Measurements from ENCODE around the gene TMEM9. TPM values are rescaled to one million over a fixed set of nuclear protein-coding genes. Genes with fewer than 3 reads are reported as not detected.

TMEM9 gene
- total RNA-seq, 2 experiments from 2014 or later = 28.2 to 29.8 TPM

DNA sequence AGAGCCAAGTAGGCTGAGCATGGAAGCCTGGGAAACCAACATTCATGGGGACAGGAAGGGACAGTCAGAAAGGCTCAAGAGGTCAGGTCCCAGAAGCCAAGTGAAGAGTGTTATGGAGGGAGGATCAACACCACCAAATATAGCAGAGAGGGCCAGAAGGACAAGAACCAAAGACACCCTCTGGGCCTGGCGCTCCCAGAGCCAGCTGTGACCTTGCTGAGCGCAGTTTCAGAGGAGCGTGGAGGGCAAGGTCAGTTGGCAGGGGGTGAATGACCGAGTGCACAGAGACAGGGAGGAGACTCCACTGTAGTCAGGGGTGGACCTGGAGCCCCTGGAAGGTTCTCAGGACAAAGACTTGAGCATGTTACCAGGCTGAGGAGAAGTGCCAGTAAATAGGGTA lies 22.9 kb downstream of the TMEM9 start:
- Mint-ChIP-seq H3K36me3 (peaks cover 5% of the 10 kb centered on the region), H3K27me3 (peaks cover 4% of the 10 kb centered on the region), H3K9me3 (no peaks in the 10 kb centered on the region), H3K4me1 (no peaks in the 10 kb centered on the region), H3K4me3 (no peak overlapping the region), H3K27ac (no peak overlapping the region)
- DNase-seq = no peak

- no peak for DNase-seq
- Mint-ChIP-seq H3K4me1 (no peaks in the 10 kb centered on the region), H3K9me3 (no peaks in the 10 kb centered on the region), H3K4me3 (no peak overlapping the region), H3K27ac (no peak overlapping the region), H3K27me3 (peaks cover 18% of the 10 kb centered on the region), H3K36me3 (no peaks in the 10 kb centered on the region)
Measured at GRCh38 chr1:201128962-201129361, 25.3 kb downstream of the TMEM9 start.

DNA sequence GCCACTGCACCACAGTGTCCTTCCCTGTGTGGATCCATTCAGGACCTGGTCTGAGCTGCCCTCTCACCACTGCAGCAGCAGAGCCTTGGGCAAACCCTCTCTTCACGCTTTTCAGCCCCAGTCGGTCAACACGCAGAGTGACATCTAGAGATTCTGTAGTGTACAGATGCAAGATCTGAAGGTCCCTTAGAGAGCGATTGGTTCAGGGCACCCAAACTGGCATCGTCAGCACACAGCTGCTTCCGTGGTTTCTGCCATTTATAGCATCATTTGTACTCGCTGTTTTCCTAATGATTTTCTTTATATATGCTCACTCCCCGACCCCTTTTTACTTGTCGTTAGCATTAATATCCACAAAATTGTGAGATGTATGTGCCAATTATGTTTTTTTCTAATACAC lies 25.8 kb downstream of the TMEM9 start:
- no peaks in the 10 kb centered on the region for H3K4me1 Mint-ChIP-seq
- H3K4me3 Mint-ChIP-seq = no peak overlapping the region
- no peaks in the 10 kb centered on the region for H3K36me3 Mint-ChIP-seq
- no peak for DNase-seq
- H3K27ac Mint-ChIP-seq = no peak overlapping the region
- H3K27me3 Mint-ChIP-seq = peaks cover 18% of the 10 kb centered on the region
- H3K9me3 Mint-ChIP-seq = no peaks in the 10 kb centered on the region

GRCh38 chr1:201127755-201128455 lies 26.4 kb downstream of the TMEM9 start:
- Mint-ChIP-seq H3K36me3 (no peaks in the 10 kb centered on the region), H3K27me3 (peaks cover 18% of the 10 kb centered on the region), H3K9me3 (no peaks in the 10 kb centered on the region), H3K4me3 (no peak overlapping the region), H3K4me1 (no peaks in the 10 kb centered on the region), H3K27ac (no peak overlapping the region)
- no peak for DNase-seq

DNA sequence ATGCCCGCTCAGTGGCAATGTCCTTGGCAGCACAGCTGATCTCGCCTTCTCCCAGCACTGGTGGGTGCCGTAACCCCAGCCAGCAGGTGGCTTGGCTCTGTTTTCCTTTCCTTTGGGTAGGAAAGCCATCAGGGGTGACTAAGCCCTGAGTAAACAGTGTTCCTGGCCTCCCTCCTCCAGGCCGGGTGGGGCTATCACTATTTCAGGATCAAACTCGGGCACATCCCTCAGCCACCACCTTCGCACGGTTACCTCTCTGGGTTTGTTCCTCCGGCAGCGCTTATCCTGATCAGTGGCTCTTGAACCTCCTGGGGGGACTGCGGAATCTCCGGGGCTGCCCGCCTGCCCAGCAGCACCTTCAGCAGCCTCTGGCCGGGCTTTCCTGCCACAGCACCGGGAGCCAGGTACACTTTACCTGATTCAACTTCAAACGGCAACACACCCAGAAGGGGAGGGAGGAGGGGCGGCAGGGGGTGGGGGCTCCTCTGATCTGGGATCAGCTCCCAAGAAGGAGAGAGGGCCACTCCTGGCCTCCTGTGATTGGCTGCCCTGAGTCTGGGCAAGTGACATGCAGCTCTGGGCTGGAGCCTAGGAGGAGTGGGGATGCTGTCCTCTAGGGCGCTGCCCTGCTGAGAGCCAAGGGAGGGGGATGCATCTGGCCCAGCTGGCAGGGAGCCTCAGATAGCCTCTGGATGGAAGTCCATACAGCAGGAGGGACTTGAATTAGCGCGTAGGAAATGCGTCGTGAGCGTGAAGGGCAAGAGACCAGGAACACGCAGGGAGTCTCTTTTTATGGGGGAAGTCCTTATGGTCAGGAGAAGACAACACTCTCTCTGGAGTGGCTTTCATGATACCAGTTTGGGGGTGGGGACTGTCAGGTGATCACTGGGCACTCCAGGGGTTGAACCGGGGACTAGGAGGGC lies 27.2 kb downstream of the TMEM9 start, which contains the start of gene ASCL5:
Gene ASCL5, minus strand, starts transcription at position 353 of the 923 bp plus-strand sequence. CDS start 11,812 bp downstream, outside the sequence.
- no peak for DNase-seq
- Mint-ChIP-seq H3K27ac (no peak within 1 kb of the TSS), H3K27me3 (peaks cover 18% of the 10 kb centered on the region), H3K9me3 (no peaks in the 10 kb centered on the region), H3K4me3 (no peak within 1 kb of the TSS), H3K4me1 (no peaks in the 10 kb centered on the region), H3K36me3 (no peaks in the 10 kb centered on the region)

DNA sequence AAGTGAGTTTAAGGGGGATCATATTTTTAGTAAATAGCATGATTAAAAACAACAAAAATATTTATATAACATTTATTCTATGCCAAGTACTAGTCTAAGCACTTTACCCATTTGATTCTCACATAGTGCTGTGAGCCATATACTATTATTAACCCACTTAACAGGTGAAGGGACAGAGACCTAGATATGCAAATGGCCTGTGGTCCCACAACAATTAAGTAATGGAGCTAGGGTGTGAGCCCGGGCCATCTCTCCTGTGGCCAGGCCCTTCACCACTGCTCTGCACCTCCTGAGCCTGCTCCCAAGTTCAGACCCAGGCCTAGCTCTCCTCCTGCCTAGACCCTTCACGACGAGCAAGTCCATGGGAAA lies 27.8 kb downstream of the TMEM9 start:
- no peak for DNase-seq
- no peak overlapping the region for H3K27ac Mint-ChIP-seq
- no peaks in the 10 kb centered on the region for H3K36me3 Mint-ChIP-seq

GRCh38 chr1:201125800-201126199 lies 28.5 kb downstream of the TMEM9 start:
- no peak for DNase-seq
- no peak overlapping the region for H3K27ac Mint-ChIP-seq

More for the DNA sequence above, 27.8 kb downstream of the TMEM9 start:
- Mint-ChIP-seq H3K4me1 (no peaks in the 10 kb centered on the region), H3K27me3 (peaks cover 18% of the 10 kb centered on the region), H3K9me3 (no peaks in the 10 kb centered on the region), H3K4me3 (no peak overlapping the region)

GRCh38 chr1:201125019-201125418 lies 29.3 kb downstream of the TMEM9 start:
- H3K4me3 Mint-ChIP-seq = no peak overlapping the region
- H3K27ac Mint-ChIP-seq = no peak overlapping the region
- no peak for DNase-seq
- peaks cover under 1% of the 10 kb centered on the region for H3K4me1 Mint-ChIP-seq
- no peaks in the 10 kb centered on the region for H3K36me3 Mint-ChIP-seq
- H3K27me3 Mint-ChIP-seq = peaks cover 18% of the 10 kb centered on the region
- H3K9me3 Mint-ChIP-seq = no peaks in the 10 kb centered on the region

More at GRCh38 chr1:201125800-201126199, 28.5 kb downstream of the TMEM9 start:
- H3K4me3 Mint-ChIP-seq = no peak overlapping the region
- H3K9me3 Mint-ChIP-seq = no peaks in the 10 kb centered on the region
- H3K27me3 Mint-ChIP-seq = peaks cover 18% of the 10 kb centered on the region
- H3K4me1 Mint-ChIP-seq = no peaks in the 10 kb centered on the region
- no peaks in the 10 kb centered on the region for H3K36me3 Mint-ChIP-seq

- Mint-ChIP-seq H3K4me3 (no peak overlapping the region), H3K4me1 (peaks cover 3% of the 10 kb centered on the region), H3K27ac (no peak overlapping the region), H3K9me3 (no peaks in the 10 kb centered on the region), H3K27me3 (peaks cover 18% of the 10 kb centered on the region), H3K36me3 (no peaks in the 10 kb centered on the region)
- DNase-seq = no peak
Measured at GRCh38 chr1:201123866-201124265, 30.4 kb downstream of the TMEM9 start.

- Mint-ChIP-seq H3K4me3 (no peak overlapping the region), H3K27me3 (peaks cover 14% of the 10 kb centered on the region), H3K4me1 (peaks cover 3% of the 10 kb centered on the region), H3K27ac (no peak overlapping the region), H3K9me3 (no peaks in the 10 kb centered on the region), H3K36me3 (no peaks in the 10 kb centered on the region)
- DNase-seq = no peak
Measured at GRCh38 chr1:201122321-201122957, 31.8 kb downstream of the TMEM9 start.

GRCh38 chr1:201119206-201120197 lies 34.8 kb downstream of the TMEM9 start:
- peak; percentile 58 for DNase-seq
- H3K4me3 Mint-ChIP-seq = no peak overlapping the region
- H3K36me3 Mint-ChIP-seq = no peaks in the 10 kb centered on the region
- H3K27ac Mint-ChIP-seq = no peak overlapping the region
- peaks cover 9% of the 10 kb centered on the region for H3K4me1 Mint-ChIP-seq
- peaks cover 3% of the 10 kb centered on the region for H3K27me3 Mint-ChIP-seq
- H3K9me3 Mint-ChIP-seq = no peaks in the 10 kb centered on the region

DNA sequence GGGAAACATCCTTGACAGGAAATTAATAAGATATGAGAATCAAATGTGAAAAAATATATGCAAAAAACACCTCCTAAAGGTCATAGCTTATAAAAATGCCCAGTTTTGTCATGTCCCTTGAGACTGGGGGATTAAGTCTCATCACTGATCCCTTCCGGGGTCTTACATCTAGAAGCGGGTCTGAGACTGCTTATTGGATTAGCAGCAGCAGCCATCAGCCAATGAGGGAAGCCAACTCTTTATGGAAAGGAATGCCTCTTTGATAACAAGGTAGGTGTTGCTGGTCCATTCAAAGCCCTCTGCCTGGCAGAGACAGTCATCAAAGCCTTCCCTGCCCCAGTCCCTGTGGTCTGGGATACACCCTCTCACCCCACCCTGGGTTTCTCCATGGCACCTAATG lies 38.2 kb downstream of the TMEM9 start:
- no peaks in the 10 kb centered on the region for H3K36me3 Mint-ChIP-seq
- H3K4me3 Mint-ChIP-seq = no peak overlapping the region
- DNase-seq = no peak
- H3K27ac Mint-ChIP-seq = no peak overlapping the region
- no peaks in the 10 kb centered on the region for H3K9me3 Mint-ChIP-seq
- no peaks in the 10 kb centered on the region for H3K27me3 Mint-ChIP-seq
- H3K4me1 Mint-ChIP-seq = peaks cover 9% of the 10 kb centered on the region

- Mint-ChIP-seq H3K4me3 (no peak overlapping the region), H3K27me3 (no peaks in the 10 kb centered on the region), H3K36me3 (no peaks in the 10 kb centered on the region), H3K4me1 (peaks cover 9% of the 10 kb centered on the region), H3K27ac (no peak overlapping the region), H3K9me3 (no peaks in the 10 kb centered on the region)
- no peak for DNase-seq
Measured at GRCh38 chr1:201115390-201115937, 38.8 kb downstream of the TMEM9 start.
